Adrenal gland (tissue), 5 donors: ENCODE results near the gene ADCYAP1.

Experiments
- CTCF ChIP-seq, 6 experiments: fragments of 450-650 bp in 4 of 6; fragments of 200-600 bp in 2 of 6; sonication (generic) in 1 of 6; IDR thresholded peaks; 1 replicate in 5 of 6; 2 replicates in 1 of 6; pipeline versions ENCODE4 v1.5.1 to v1.8.0; 2016 to 2021; ENCODE audit warnings: antibody characterized with exemption in 6 of 6, mild to moderate bottlenecking in 2 of 6, moderate library complexity in 1 of 6
- POLR2A ChIP-seq, 2 donors: fragments of 450-650 bp; IDR thresholded peaks; one replicate each; pipeline ENCODE4 v1.6.1; 2017; ENCODE audit warnings: antibody characterized with exemption in 2 of 2, mild to moderate bottlenecking in 2 of 2, moderate library complexity in 1 of 2
- donor health status: DM: no; HTN: no; CAD: no.

- TF ChIP-seq POLR2A (IDR thresholded peaks at IDR 0.05) (no peak), CTCF (IDR thresholded peaks at IDR 0.05) (no peak)
These were observed 6.8 kb downstream of the ADCYAP1 start for GRCh38 chr18:911486-911885.
